Activated CD8-positive, alpha-beta T cell treated with anti-CD3 and anti-CD28 coated beads, Interleukin-2, amount 10 ng/mL, durations not matched to agents 7 days and 5 days (primary cell): ENCODE results near the gene MAPK8IP1. TPM values are rescaled to one million over a fixed set of nuclear protein-coding genes. Genes with fewer than 3 reads are reported as not detected.
"Not testable (repeated sequence)": the region's sequence is repeated elsewhere in the genome, so short reads cannot be mapped to it uniquely, and the experiment has no call there.

ENCODE experiments used
- ATAC-seq: fragments of 150-1000 bp; cut with Tn5 transposase; one replicate; pipeline ENCODE4 v1.10.0; 2021; ENCODE audit warnings: moderate library complexity
- CTCF ChIA-PET: fragments of 350-600 bp; sonication (Branson Sonifier 250); formaldehyde crosslinking; loops from one replicate; lab custom pipeline; 2021; ENCODE audit warnings: antibody characterized with exemption; lab: Charles Lee
- POLR2A ChIA-PET: fragments of 350-600 bp; sonication (Branson Sonifier 250); formaldehyde crosslinking; loops from one replicate; lab custom pipeline; 2021; ENCODE audit warnings: antibody characterized with exemption; lab: Charles Lee
- DNase-seq: peaks from one replicate; pipeline ENCODE4 v3.0.0-alpha.2; 2020
- H3K27ac Mint-ChIP-seq: one replicate; pipeline ENCODE4 v1.8.0; 2021; ENCODE audit warnings: mild to moderate bottlenecking, mixed read lengths
- H3K27me3 Mint-ChIP-seq: one replicate; pipeline ENCODE4 v1.8.0; 2021; ENCODE audit warnings: low read depth, mixed read lengths
- H3K36me3 Mint-ChIP-seq: one replicate; pipeline ENCODE4 v1.8.0; 2021; ENCODE audit warnings: low read depth, mixed read lengths
- H3K4me1 Mint-ChIP-seq: one replicate; pipeline ENCODE4 v1.8.0; 2021; ENCODE audit warnings: low read depth, mixed read lengths
- H3K4me3 Mint-ChIP-seq: one replicate; pipeline ENCODE4 v1.8.0; 2021; ENCODE audit warnings: mild to moderate bottlenecking, mixed read lengths
- H3K9me3 Mint-ChIP-seq: one replicate; pipeline ENCODE4 v1.8.0; 2022; ENCODE audit warnings: mixed read lengths; ENCODE audit not compliant: insufficient read depth
- total RNA-seq, 2 experiments: library from RNA; stranded (reverse); gene quantifications; one replicate each; pipeline ENCODE4 v1.2.3, GENCODE V29; 2021

The MAPK8IP1 gene
- total RNA-seq, 2 experiments from 2014 or later, result 0.95 to 1.3 TPM

GRCh38 chr11:45894555-45895247, 9.2 kb downstream of the MAPK8IP1 start:
- ChIA-PET CTCF (no interaction called here), POLR2A (no interaction called here)

GRCh38 chr11:45895553-45896259, 10.3 kb downstream of the MAPK8IP1 start:
- ChIA-PET CTCF (no interaction called here), POLR2A (no interaction called here)
- H3K4me1 Mint-ChIP-seq, result peaks cover 6% of the 10 kb centered on the region
- H3K27me3 Mint-ChIP-seq, result peaks cover 10% of the 10 kb centered on the region
- no peak for ATAC-seq
- no peak for DNase-seq
- H3K4me3 Mint-ChIP-seq, result no peak overlapping the region
- no peak overlapping the region for H3K27ac Mint-ChIP-seq
- no peaks in the 10 kb centered on the region for H3K36me3 Mint-ChIP-seq
- no peaks in the 10 kb centered on the region for H3K9me3 Mint-ChIP-seq

More at GRCh38 chr11:45894555-45895247, 9.2 kb downstream of the MAPK8IP1 start:
- Mint-ChIP-seq H3K27me3 (peaks cover 6% of the 10 kb centered on the region), H3K27ac (no peak overlapping the region), H3K4me1 (peaks cover 4% of the 10 kb centered on the region), H3K36me3 (no peaks in the 10 kb centered on the region), H3K9me3 (no peaks in the 10 kb centered on the region), H3K4me3 (no peak overlapping the region)
- DNase-seq, result no peak
- ATAC-seq, result no peak

- ATAC-seq (no peak), DNase-seq (no peak)
- no peak overlapping the region for H3K27ac Mint-ChIP-seq
- ChIA-PET CTCF (no interaction called here), POLR2A (no interaction called here)
- peaks cover 6% of the 10 kb centered on the region for H3K4me1 Mint-ChIP-seq
- H3K4me3 Mint-ChIP-seq, result no peak overlapping the region
- H3K36me3 Mint-ChIP-seq, result no peaks in the 10 kb centered on the region
- peaks cover 18% of the 10 kb centered on the region for H3K27me3 Mint-ChIP-seq
- H3K9me3 Mint-ChIP-seq, result no peaks in the 10 kb centered on the region
Observed at GRCh38 chr11:45896422-45896984, 11.1 kb downstream of the MAPK8IP1 start.

GRCh38 chr11:45897556-45897955, 12.1 kb downstream of the MAPK8IP1 start:
- Mint-ChIP-seq H3K9me3 (no peaks in the 10 kb centered on the region), H3K27me3 (peaks cover 19% of the 10 kb centered on the region), H3K36me3 (no peaks in the 10 kb centered on the region), H3K4me3 (no peak overlapping the region), H3K4me1 (peaks cover 6% of the 10 kb centered on the region), H3K27ac (no peak overlapping the region)
- no peak for DNase-seq
- POLR2A ChIA-PET, result no interaction called here
- CTCF ChIA-PET, result interaction anchor here (0.7 kb wide), 1 partner anchor 346 kb away, joined by 3 read pairs; no protein-coding TSS in a partner anchor
- ATAC-seq, result no peak

GRCh38 chr11:45899086-45899447, 13.6 kb downstream of the MAPK8IP1 start:
- no peak for ATAC-seq
- Mint-ChIP-seq H3K9me3 (no peaks in the 10 kb centered on the region), H3K36me3 (no peaks in the 10 kb centered on the region), H3K4me1 (peaks cover 6% of the 10 kb centered on the region), H3K27me3 (peaks cover 19% of the 10 kb centered on the region), H3K27ac (no peak overlapping the region), H3K4me3 (no peak overlapping the region)
- CTCF ChIA-PET, result no interaction called here
- no peak for DNase-seq
- POLR2A ChIA-PET, result interaction anchor here (0.6 to 0.9 kb wide), 2 partner anchors 19 to 55 kb away, joined by 3 read pairs; partner anchors contain the start of gene PEX16

- ATAC-seq (peak; percentile 77), DNase-seq (peak; percentile 75)
- Mint-ChIP-seq H3K4me3 (peak overlapping the region; percentile 40), H3K4me1 (peaks cover 6% of the 10 kb centered on the region), H3K27ac (no peak overlapping the region), H3K27me3 (peaks cover 19% of the 10 kb centered on the region), H3K9me3 (no peaks in the 10 kb centered on the region), H3K36me3 (no peaks in the 10 kb centered on the region)
- CTCF ChIA-PET, result no interaction called here
- POLR2A ChIA-PET, result interaction anchor here (0.6 to 0.9 kb wide), 2 partner anchors 18 to 55 kb away, joined by 3 read pairs; partner anchors contain the start of gene PEX16
Observed at GRCh38 chr11:45899448-45900174, 14.2 kb downstream of the MAPK8IP1 start.

GRCh38 chr11:45900175-45900800, 14.8 kb downstream of the MAPK8IP1 start:
- ATAC-seq, H3K36me3 Mint-ChIP-seq, H3K27ac Mint-ChIP-seq, H3K4me1 Mint-ChIP-seq, POLR2A ChIA-PET, H3K9me3 Mint-ChIP-seq, DNase-seq: not testable (repeated sequence)
- CTCF ChIA-PET, result interaction anchor here (0.8 kb wide), 1 partner anchor 10 kb away, joined by 3 read pairs; no protein-coding TSS in a partner anchor
- Mint-ChIP-seq H3K4me3 (peak overlapping the region; percentile 57), H3K27me3 (peaks cover 19% of the 10 kb centered on the region)

GRCh38 chr11:45900916-45901617, 15.6 kb downstream of the MAPK8IP1 start:
- Mint-ChIP-seq H3K27ac (no peak overlapping the region), H3K9me3 (no peaks in the 10 kb centered on the region), H3K4me1 (peaks cover 11% of the 10 kb centered on the region), H3K36me3 (no peaks in the 10 kb centered on the region), H3K27me3 (peaks cover 19% of the 10 kb centered on the region), H3K4me3 (peak overlapping the region; percentile 57)
- CTCF ChIA-PET, result interaction anchor here (0.5 to 0.8 kb wide), 2 partner anchors 11 to 57 kb away, joined by 3 read pairs; no protein-coding TSS in a partner anchor
- POLR2A ChIA-PET, result no interaction called here
- DNase-seq, result no peak
- no peak for ATAC-seq

- DNase-seq (no peak), ATAC-seq (no peak)
- no peak overlapping the region for H3K4me3 Mint-ChIP-seq
- H3K36me3 Mint-ChIP-seq, result no peaks in the 10 kb centered on the region
- no peak overlapping the region for H3K27ac Mint-ChIP-seq
- H3K27me3 Mint-ChIP-seq, result peaks cover 19% of the 10 kb centered on the region
- H3K4me1 Mint-ChIP-seq, result peaks cover 17% of the 10 kb centered on the region
- ChIA-PET POLR2A (interaction anchor here (0.6 kb wide), 1 partner anchor 14 kb away, joined by 3 read pairs; no protein-coding TSS in a partner anchor), CTCF (no interaction called here)
- H3K9me3 Mint-ChIP-seq, result no peaks in the 10 kb centered on the region
Observed at GRCh38 chr11:45901626-45902025, 16.2 kb downstream of the MAPK8IP1 start.

GRCh38 chr11:45902452-45903380, 17.3 kb downstream of the MAPK8IP1 start:
- DNase-seq (no peak), ATAC-seq (no peak)
- ChIA-PET POLR2A (interaction anchor here (1.0 kb wide), 1 partner anchor 12 kb away, joined by 4 read pairs; no protein-coding TSS in a partner anchor), CTCF (no interaction called here)
- Mint-ChIP-seq H3K9me3 (no peaks in the 10 kb centered on the region), H3K4me1 (peaks cover 17% of the 10 kb centered on the region), H3K4me3 (no peak overlapping the region), H3K36me3 (no peaks in the 10 kb centered on the region), H3K27me3 (peaks cover 19% of the 10 kb centered on the region), H3K27ac (no peak overlapping the region)
